Measurements from ENCODE around the gene GRIN1.

GRCh38 chr9:137185921-137186320 lies 47.0 kb downstream of the GRIN1 start:
- TF ChIP-seq CTCF (IDR thresholded peaks at IDR 0.05; ENCODE audit: low read depth, low read length), result no peak
- no peak for TF ChIP-seq POLR2A (IDR thresholded peaks at IDR 0.05; ENCODE audit: extremely low read depth, insufficient read length)
- TF ChIP-seq, protein P1, sequence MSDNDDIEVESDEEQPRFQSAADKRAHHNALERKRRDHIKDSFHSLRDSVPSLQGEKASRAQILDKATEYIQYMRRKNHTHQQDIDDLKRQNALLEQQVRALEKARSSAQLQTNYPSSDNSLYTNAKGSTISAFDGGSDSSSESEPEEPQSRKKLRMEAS (IDR thresholded peaks at IDR 0.05; ENCODE audit: low read depth, low read length), result no peak
- TF ChIP-seq MYC (IDR thresholded peaks at IDR 0.05; ENCODE audit: low read depth, low read length), result no peak

Data from NB4 (cell line).